HT-29 (cell line): ENCODE results near the gene UCN3. TPM values are rescaled to one million over a fixed set of nuclear protein-coding genes. Genes with fewer than 3 reads are reported as not detected.

Source experiments
- DNase-seq: peaks from one replicate; pipeline ENCODE4 v3.0.0-alpha.2; 2015; ENCODE audit warnings: low spot score
- total RNA-seq: library from RNA; depleted of rRNA; stranded (reverse); fragments of >200 nt; shearing (Covaris generic); gene quantifications from 2 replicates; pipeline ENCODE4 v1.2.3, GENCODE V29; 2014; rRNA removed

Gene UCN3
- 0.36 and 0.60 TPM in 2 replicates for total RNA-seq

GRCh38 chr10:5364890-5365338, at the start of gene UCN3:
UCN3 (plus strand) TSS chr10:5364966; CDS start chr10:5373721, 8,755 bp downstream.
- no peak for DNase-seq

GRCh38 chr10:5317547-5318107, 47.1 kb upstream of the UCN3 start:
- DNase-seq: peak; percentile 33

GRCh38 chr10:5318148-5318547, 46.6 kb upstream of the UCN3 start:
- DNase-seq: no peak

- DNase-seq: no peak
Measured at GRCh38 chr10:5319863-5320262, 44.9 kb upstream of the UCN3 start.

- DNase-seq: no peak
Measured at GRCh38 chr10:5321273-5321672, 43.5 kb upstream of the UCN3 start.

- no peak for DNase-seq
Measured at GRCh38 chr10:5323446-5323845, 41.3 kb upstream of the UCN3 start.

GRCh38 chr10:5325076-5325475, 39.7 kb upstream of the UCN3 start:
- DNase-seq: no peak

GRCh38 chr10:5334196-5334880, 30.4 kb upstream of the UCN3 start:
- no peak for DNase-seq

GRCh38 chr10:5338010-5338409, 26.8 kb upstream of the UCN3 start:
- no peak for DNase-seq

- no peak for DNase-seq
Measured at GRCh38 chr10:5343092-5343491, 21.7 kb upstream of the UCN3 start.

- peak; percentile 52 for DNase-seq
Measured at GRCh38 chr10:5343561-5343960, 21.2 kb upstream of the UCN3 start.

- no peak for DNase-seq
Measured at GRCh38 chr10:5343979-5344378, 20.8 kb upstream of the UCN3 start.

GRCh38 chr10:5344746-5345145, 20.0 kb upstream of the UCN3 start:
- no peak for DNase-seq

- no peak for DNase-seq
Measured at GRCh38 chr10:5346881-5347280, 17.9 kb upstream of the UCN3 start.

GRCh38 chr10:5349362-5349761, 15.4 kb upstream of the UCN3 start:
- no peak for DNase-seq

GRCh38 chr10:5354068-5354467, 10.7 kb upstream of the UCN3 start:
- DNase-seq: no peak

- DNase-seq: no peak
Measured at GRCh38 chr10:5355594-5356301, 9.0 kb upstream of the UCN3 start.

- no peak for DNase-seq
Measured at GRCh38 chr10:5356302-5356763, 8.4 kb upstream of the UCN3 start.

- DNase-seq: peak; percentile 58
Measured at GRCh38 chr10:5360318-5360915, 4.3 kb upstream of the UCN3 start.

- DNase-seq: no peak
Measured at GRCh38 chr10:5361966-5362365, 2.8 kb upstream of the UCN3 start.

GRCh38 chr10:5362873-5363272, 1.9 kb upstream of the UCN3 start:
- DNase-seq: no peak

- DNase-seq: no peak
Measured at GRCh38 chr10:5364374-5364773, 392 bp upstream of the UCN3 start.
